ENCODE data around the gene ZBTB47. TPM values are rescaled to one million over a fixed set of nuclear protein-coding genes. Genes with fewer than 3 reads are reported as not detected.
A peak's percentile ranks its signal among the peaks of the same experiment; 100 is the strongest.

ZBTB47 gene
- polyA plus RNA-seq, 1 donor (not counting 4 experiments of a cell fraction or from before 2014, with no cell fraction given), result 5.1 TPM

GRCh38 chr3:42660898-42661297 is 7.4 kb downstream of the ZBTB47 start:
- DNase-seq (ENCODE audit: low read depth, low spot score) (no peak), FAIRE-seq (no peak)
- TF ChIP-seq CTCF (optimal IDR thresholded peaks at IDR 0.05 in 1 of 3, IDR thresholded peaks at IDR 0.05 in 1 of 3, conservative IDR thresholded peaks at IDR 0.05 in 1 of 3; ENCODE audit: extremely low read depth in 1 of 3, insufficient read depth in 2 of 3, low read length in 3 of 3) (peak in 2 of 3 experiments; percentile 27 to 31), EZH2 (IDR thresholded peaks at IDR 0.05; ENCODE audit: low read length) (no peak)
- dilution Hi-C loops (cut with MboI; ENCODE audit: extremely low pct_ligation_motif_present, low sequenced_read_pairs), result no loop called here
- no peaks in the 10 kb centered on the region for H3K79me2 ChIP-seq (ENCODE audit: control insufficient read depth, insufficient read depth, low read length)
- no peaks in the 10 kb centered on the region for H3K9me3 ChIP-seq (ENCODE audit: control insufficient read depth, low read depth, low read length)
- H3K4me3 ChIP-seq (ENCODE audit: control insufficient read depth in 2 of 3, extremely low read depth in 1 of 3, insufficient read depth in 2 of 3, low read depth in 1 of 3, low read length in 3 of 3), result no peak overlapping the region
- no peak overlapping the region for H3K27ac ChIP-seq (ENCODE audit: control insufficient read depth, insufficient read depth, low read length)
- peaks cover 6% of the 10 kb centered on the region for H3K4me1 ChIP-seq (ENCODE audit: control insufficient read depth, extremely low read depth, insufficient read depth, low read length)
- H3K36me3 ChIP-seq (ENCODE audit: control insufficient read depth in 2 of 2, extremely low read depth in 1 of 2, insufficient read depth in 2 of 2, low read length in 2 of 2), result peaks cover 14 to 16% of the 10 kb centered on the region in 2 experiments
- peaks cover 3% of the 10 kb centered on the region for H4K20me1 ChIP-seq (ENCODE audit: control insufficient read depth, extremely low read depth, insufficient read depth, low read length)
- no peak overlapping the region for H2AFZ ChIP-seq (ENCODE audit: control insufficient read depth, low read length)
- no peak overlapping the region for H3K4me2 ChIP-seq (ENCODE audit: control insufficient read depth, extremely low read depth, insufficient read depth, low read depth, low read length)
- H3K9ac ChIP-seq (ENCODE audit: control insufficient read depth, extremely low read depth, insufficient read depth, low read length), result no peak overlapping the region
- no peaks in the 10 kb centered on the region for H3K27me3 ChIP-seq (ENCODE audit: control insufficient read depth, extremely low read depth, insufficient read depth, low read length)
- peaks cover 2% of the 10 kb centered on the region for H3K9me1 ChIP-seq (ENCODE audit: control insufficient read depth, extremely low read depth, insufficient read depth, low read length)

- H3K27me3 ChIP-seq (ENCODE audit: control insufficient read depth, extremely low read depth, insufficient read depth, low read length), result no peaks in the 10 kb centered on the region
- peaks cover 14 to 16% of the 10 kb centered on the region in 2 experiments for H3K36me3 ChIP-seq (ENCODE audit: control insufficient read depth in 2 of 2, extremely low read depth in 1 of 2, insufficient read depth in 2 of 2, low read length in 2 of 2)
- H2AFZ ChIP-seq (ENCODE audit: control insufficient read depth, low read length), result no peak overlapping the region
- H3K4me3 ChIP-seq (ENCODE audit: control insufficient read depth in 2 of 3, extremely low read depth in 1 of 3, insufficient read depth in 2 of 3, low read depth in 1 of 3, low read length in 3 of 3), result no peak overlapping the region
- dilution Hi-C loops (cut with MboI; ENCODE audit: extremely low pct_ligation_motif_present, low sequenced_read_pairs), result no loop called here
- H3K79me2 ChIP-seq (ENCODE audit: control insufficient read depth, insufficient read depth, low read length), result no peaks in the 10 kb centered on the region
- H3K9ac ChIP-seq (ENCODE audit: control insufficient read depth, extremely low read depth, insufficient read depth, low read length), result no peak overlapping the region
- FAIRE-seq (no peak), DNase-seq (ENCODE audit: low read depth, low spot score) (no peak)
- peaks cover 4% of the 10 kb centered on the region for H3K4me1 ChIP-seq (ENCODE audit: control insufficient read depth, extremely low read depth, insufficient read depth, low read length)
- no peak overlapping the region for H3K4me2 ChIP-seq (ENCODE audit: control insufficient read depth, extremely low read depth, insufficient read depth, low read depth, low read length)
- H3K9me3 ChIP-seq (ENCODE audit: control insufficient read depth, low read depth, low read length), result no peaks in the 10 kb centered on the region
- TF ChIP-seq EZH2 (IDR thresholded peaks at IDR 0.05; ENCODE audit: low read length), result no peak
- no peak for TF ChIP-seq CTCF (optimal IDR thresholded peaks at IDR 0.05 in 1 of 3, IDR thresholded peaks at IDR 0.05 in 1 of 3, conservative IDR thresholded peaks at IDR 0.05 in 1 of 3; ENCODE audit: extremely low read depth in 1 of 3, insufficient read depth in 2 of 3, low read length in 3 of 3)
- no peaks in the 10 kb centered on the region for H3K9me1 ChIP-seq (ENCODE audit: control insufficient read depth, extremely low read depth, insufficient read depth, low read length)
- H4K20me1 ChIP-seq (ENCODE audit: control insufficient read depth, extremely low read depth, insufficient read depth, low read length), result no peaks in the 10 kb centered on the region
- H3K27ac ChIP-seq (ENCODE audit: control insufficient read depth, insufficient read depth, low read length), result no peak overlapping the region
These were observed 8.1 kb downstream of the ZBTB47 start for GRCh38 chr3:42661593-42662022.
